GM12891 (cell line): ENCODE data around the gene RETSAT.

Experiments used
- PAX5 ChIP-seq: IDR thresholded peaks from 2 replicates; pipeline ENCODE4 v1.6.1; 2011; ENCODE audit warnings: low read length, moderate library complexity, mild to moderate bottlenecking; ENCODE audit not compliant: insufficient read depth, severe bottlenecking
- POLR2A ChIP-seq: IDR thresholded peaks from 2 replicates; pipeline ENCODE4 v1.6.1; 2011; ENCODE audit warnings: low read depth, low read length, control low read depth
- POLR2AphosphoS5 ChIP-seq: IDR thresholded peaks from 2 replicates; pipeline ENCODE4 v1.6.1; 2011; ENCODE audit warnings: low read depth, low read length, control low read depth
- POU2F2 ChIP-seq: IDR thresholded peaks from 2 replicates; pipeline ENCODE4 v1.6.1; 2011; ENCODE audit warnings: low read depth, mild to moderate bottlenecking, control low read depth, low read length, moderate library complexity
- SPI1 ChIP-seq: IDR thresholded peaks from 2 replicates; pipeline ENCODE4 v1.6.1; 2011; ENCODE audit warnings: low read depth, low read length, control low read depth
- TAF1 ChIP-seq: IDR thresholded peaks from 2 replicates; pipeline ENCODE4 v1.6.1; 2011; ENCODE audit warnings: low read depth, low read length, control low read depth

GRCh38 chr2:85390941-85391669 lies 36.8 kb upstream of the RETSAT start:
- TF ChIP-seq POLR2AphosphoS5 (no peak), POLR2A (no peak), TAF1 (no peak), SPI1 (no peak), POU2F2 (no peak), PAX5 (no peak)
